Skeletal muscle cell (primary cell): Measurements from ENCODE around the gene MYO7A.
A peak's percentile ranks its signal among the peaks of the same experiment; 100 is the strongest.

Experiments
- DNase-seq: peaks from one replicate; pipeline ENCODE4 v3.0.0-alpha.2; 2010; ENCODE audit warnings: low read depth
- H3K4me3 ChIP-seq: 2 replicates; pipeline ENCODE4 v1.5.1; 2011; ENCODE audit warnings: low read depth, mild to moderate bottlenecking, control low read depth, low read length, moderate library complexity

MYO7A gene

DNA sequence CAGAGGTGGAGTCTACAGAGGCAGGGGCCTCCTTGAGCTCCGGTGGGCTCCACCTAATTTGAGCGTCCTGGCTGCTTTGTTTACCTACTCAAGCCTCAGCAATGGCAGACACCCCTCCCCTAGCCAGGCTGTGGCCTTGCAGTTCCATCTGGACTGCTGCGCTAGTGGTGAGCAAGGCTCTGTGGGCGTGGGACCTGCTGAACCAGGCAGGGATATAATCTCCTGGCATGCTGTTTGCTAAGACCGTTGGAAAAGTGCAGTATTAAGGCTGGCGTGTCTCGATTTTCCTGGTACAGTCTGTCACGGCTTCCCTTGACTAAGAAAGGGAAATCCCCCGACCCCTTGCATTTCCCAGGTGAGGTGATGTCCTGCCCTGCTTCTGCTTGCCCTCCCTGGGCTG lies 95.8 kb downstream of the MYO7A start:
- H3K4me3 ChIP-seq = no peak overlapping the region
- no peak for DNase-seq

DNA sequence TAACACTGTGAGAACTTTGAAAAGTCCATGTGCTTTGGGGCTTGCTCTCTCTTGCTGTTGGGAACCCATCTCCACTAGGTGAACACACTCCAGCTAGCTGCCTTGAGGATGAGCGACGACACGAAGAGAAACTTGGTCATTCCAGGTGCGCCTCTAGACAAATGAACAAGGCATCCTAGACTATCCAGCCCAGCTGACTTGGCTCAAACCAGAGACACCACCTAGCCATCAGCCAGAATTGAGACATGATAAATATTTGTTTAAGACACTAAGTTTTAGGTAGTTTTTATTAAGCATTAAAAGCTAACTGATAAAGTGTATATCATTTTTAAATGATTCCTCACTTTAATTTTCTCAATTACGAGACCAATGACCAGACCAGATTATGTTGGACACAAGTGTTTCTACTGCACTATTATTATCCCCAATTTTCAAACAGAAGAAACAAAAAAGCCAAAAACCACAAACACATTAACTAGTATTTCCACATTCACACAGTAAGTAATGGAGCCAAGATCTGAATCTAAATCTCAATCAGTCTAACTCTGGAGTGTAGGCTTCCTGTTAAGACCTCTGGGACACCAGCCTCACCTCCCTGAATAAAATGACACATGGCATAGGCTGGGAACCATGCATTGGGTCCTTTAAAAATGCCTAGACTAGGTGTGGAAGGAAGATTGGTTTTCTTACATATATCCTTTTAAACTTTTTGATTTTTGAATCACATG lies 103.0 kb downstream of the MYO7A start:
- DNase-seq = no peak
- H3K4me3 ChIP-seq = no peak overlapping the region

DNA sequence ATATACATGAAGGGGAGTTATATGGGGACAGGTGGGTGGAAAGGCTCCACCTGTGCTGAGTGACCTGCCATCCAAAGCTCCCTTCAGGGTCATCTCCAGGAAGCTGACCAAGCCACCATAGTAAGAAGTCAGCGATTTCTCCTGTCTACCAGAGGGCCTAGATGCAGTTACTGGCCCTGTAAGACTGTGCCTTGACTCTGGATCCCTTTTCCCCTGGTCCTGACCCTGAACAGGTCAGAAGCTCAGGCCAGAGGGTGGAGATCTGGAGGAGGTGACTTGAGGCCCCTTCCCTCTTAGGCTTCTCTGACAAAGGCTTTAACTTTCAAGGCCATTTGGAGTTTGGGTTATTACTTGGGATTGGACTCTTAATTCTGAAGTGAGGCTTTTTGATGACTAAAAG lies 103.8 kb downstream of the MYO7A start:
- no peak for DNase-seq
- H3K4me3 ChIP-seq = no peak overlapping the region

DNA sequence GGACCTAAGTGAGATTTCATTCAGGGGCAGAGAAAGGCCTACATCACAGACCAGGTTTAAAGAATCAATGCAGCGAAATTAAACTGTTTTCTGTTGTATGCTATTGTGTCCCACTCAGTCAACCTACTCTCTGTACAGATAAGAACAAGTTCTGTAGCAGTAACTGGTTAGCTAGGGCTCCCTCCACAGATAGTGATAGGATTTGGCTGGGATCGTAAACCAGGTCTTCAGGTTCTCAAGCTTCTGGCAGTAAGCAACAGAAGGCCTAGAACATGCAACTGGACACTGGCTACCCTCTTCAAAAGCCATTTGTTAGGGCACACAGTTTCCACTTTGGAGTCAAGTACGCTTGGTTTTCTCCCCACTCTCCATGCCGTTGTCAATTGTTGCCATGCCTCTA lies 104.2 kb downstream of the MYO7A start:
- no peak overlapping the region for H3K4me3 ChIP-seq
- no peak for DNase-seq

DNA sequence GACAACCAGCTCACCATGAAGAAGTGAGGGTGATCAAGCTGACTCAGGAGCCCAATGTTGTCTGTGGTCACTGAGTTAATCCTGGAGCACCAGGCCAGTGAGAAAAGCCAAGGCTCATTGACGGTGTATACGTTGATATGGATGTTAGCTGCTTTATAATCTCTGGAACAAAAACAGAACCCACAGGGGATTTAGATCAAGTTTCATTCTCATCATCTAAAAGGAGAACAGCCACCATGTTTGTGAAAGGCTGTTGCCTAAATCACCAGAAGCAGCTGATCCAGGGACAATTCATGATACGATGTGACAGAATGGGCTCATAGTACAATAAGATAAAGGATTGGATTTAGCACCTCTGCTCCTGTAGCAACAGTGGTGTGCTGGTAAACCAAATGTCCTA lies 105.0 kb downstream of the MYO7A start:
- DNase-seq = no peak

DNA sequence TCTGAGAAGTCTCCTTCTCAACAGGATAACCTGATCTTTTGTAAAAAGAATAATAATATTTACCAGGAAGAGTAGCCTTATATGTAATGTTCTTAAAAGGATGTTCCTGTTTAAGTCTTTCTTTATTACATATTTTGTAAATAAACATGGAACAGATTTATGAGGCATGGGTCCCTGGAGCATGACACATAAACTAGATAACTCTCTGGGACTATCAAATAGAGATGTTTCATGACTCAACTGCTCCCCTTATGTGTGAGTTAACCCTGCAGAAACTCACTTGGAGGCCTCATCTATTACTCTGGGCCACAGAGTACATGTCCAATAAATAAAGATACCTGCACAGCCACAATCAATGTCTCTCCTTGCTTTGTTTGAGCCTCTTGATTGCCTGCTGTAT lies 108.9 kb downstream of the MYO7A start:
- no peak overlapping the region for H3K4me3 ChIP-seq
- DNase-seq = no peak

More for the DNA sequence above, 105.0 kb downstream of the MYO7A start:
- H3K4me3 ChIP-seq = no peak overlapping the region

DNA sequence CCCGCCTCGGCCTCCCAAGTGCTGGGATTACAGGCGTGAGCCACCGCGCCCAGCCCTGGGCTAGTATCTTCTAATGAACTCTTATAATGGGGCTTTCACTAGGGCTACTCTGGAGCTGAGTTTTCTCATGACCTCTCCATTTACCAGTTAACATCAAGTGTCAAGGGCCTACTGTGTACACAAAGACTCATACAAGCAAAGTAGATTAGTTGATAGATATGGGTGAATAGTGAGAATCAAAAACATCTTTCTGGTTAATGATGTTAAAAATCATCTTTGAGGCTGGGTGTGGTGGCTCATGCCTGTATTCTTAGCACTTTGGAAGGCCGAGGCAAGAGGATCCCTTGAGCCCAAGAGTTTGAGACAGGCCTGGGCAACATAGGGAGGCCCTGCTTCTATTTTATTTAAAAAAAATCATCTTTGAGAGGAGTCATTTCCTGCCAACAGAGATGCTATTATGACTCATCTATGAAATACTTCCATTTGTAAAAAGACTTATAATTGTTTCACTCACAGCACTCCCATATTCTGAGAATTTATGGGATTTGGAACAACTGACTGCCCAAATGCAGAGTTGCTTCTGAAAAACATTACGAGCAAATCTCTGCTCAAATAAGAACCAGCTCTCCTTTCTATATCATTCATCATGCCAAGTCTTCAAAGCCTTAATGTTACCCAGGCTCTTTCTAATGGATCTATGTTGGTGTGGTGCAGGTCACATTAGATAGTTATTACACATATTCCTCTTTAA lies 116.4 kb downstream of the MYO7A start:
- DNase-seq = peak; percentile 56
- H3K4me3 ChIP-seq = no peak overlapping the region

DNA sequence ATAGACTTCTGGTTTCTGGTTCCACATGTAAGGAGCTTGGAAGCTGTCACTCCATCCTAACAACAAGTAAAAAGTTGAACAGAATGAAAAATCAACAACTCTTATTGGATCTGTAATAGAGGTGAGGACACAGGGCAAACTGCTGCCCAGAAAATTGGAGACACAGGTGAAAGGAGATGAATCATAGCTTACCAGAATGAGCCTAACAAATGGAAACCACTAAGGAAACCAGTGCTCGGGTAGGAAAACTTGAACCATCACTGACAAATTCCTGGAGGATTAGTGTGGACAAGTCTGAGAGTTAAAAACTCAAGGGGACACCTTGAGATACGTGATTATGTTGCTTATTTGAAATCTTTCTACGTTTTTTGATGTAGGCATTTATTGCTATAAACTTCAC lies 121.4 kb downstream of the MYO7A start:
- no peak overlapping the region for H3K4me3 ChIP-seq
- no peak for DNase-seq

DNA sequence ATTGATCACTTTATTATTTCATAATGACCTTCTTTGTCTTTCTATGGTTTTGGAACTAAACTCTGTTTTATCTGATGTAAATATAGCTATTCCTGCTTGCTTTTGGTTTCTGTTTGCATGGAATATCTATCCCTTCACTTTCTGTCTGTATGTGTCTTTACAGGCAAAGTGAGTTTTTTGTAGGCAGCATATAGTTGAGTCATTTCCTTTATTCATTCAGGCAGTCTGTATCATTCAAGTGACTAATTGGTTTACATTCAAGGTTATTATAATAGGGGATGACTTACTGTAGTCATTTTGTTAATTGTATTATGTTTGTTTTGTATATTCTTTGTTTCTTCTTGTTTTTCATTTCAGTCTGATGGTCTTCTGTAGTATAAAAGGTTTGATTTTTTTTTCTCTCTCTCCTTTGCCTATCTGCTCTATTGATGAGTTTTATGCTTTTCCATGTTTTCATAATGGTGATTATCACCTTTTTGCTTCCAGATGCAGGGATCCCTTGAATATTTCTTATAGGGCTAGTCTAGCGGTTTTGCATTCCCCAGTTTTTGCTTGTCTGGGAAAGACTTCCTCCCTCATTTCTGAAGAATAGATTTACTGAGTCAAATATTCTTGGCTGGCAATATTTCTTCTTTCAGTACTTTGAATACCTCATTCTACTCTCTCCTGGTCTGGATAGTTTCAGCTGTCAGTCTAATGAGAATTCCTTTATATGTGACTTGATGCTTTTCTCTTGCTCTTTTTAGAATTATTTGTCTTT lies 123.0 kb downstream of the MYO7A start:
- no peak for DNase-seq
- H3K4me3 ChIP-seq = no peak overlapping the region

DNA sequence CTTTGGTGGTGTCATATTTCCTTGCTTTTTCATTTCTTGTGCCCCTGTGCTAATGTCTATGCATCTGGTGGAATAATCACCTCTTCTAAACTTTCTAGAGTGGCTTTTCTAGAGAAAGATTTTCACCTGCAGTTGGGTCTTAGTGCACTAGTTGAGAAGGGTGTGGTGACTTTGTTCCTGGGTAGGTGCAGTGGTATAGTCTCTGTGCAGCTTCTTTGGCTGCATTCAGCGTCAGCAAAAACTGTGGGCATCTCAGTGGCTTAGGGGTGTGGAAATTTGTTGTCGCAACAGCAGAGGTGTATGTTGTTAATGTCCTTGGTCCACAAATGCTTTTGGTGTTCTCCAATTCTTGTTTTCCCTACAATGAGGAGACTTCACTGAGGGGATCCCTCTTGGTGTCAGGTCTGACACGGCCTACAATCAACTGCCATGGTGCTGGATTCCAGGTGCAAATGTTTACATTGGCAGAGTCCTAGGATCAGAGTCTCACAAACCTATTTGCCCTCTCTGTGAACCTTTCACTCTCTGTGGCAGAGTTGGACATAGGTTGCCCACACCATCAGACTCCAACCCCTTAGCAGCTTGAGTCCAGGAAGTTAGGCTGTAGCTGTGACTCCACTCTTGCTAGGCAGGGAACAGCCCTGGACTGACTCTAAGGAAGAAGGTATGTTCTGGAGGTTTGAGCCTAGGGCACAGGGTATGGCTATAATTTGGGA lies 124.7 kb downstream of the MYO7A start:
- no peak overlapping the region for H3K4me3 ChIP-seq
- no peak for DNase-seq

DNA sequence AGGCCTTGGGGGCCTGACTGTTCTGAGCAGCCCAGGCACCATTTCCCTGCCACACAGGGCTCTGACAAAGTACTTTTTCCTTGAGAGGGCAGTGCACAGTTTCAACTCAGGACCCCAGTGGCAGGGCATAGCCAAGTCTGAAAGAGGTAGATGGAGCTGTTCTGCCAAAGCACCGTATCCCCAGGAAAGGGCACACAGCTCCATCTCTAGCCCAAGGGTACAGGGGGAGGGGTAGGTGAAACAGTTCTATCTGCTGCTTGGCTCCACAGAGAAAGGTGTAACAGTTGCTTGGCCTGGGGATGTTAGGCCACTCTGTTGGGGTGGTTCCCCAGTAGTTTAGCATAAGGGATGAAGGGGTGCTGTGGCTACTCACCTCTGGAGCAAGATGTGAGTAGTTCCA lies 125.6 kb downstream of the MYO7A start:
- no peak overlapping the region for H3K4me3 ChIP-seq
- no peak for DNase-seq

DNA sequence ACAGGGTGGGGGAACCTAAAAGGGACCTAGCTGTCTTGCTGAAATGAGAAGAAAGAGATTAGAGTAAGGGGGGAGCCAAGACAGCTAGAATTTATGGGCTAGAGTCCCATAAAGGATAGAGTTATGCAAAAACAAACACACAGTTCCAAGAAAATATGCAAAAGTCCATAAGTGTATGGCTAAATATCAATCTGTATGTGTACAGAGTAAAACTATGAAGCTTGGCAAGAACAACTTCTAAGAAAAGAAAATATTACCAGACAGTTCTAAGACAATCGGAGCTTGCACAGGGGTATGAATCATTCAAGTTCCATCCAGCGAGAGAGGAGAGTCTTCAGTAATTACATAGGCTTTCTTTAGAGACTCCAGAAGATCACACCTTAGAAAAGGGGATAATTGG lies 131.6 kb downstream of the MYO7A start:
- DNase-seq = peak; percentile 45
- H3K4me3 ChIP-seq = no peak overlapping the region

DNA sequence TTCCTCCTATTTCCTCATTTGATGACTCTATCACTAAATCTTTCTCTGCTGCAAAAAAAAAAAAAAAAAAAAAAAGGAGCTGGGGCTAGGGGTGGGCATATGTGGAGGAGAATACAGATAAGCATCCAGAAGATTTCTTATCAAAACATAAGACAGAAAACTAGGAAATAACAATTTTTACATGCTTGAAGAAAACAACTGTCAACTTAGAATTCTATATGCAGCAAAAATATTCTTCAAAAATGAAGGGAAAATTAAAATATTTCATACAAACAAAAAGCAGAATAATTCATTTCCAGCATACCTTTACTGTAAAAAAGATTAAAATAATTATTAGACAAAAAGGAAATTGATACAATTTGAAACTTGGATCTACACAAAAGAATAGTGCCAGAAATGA lies 134.8 kb downstream of the MYO7A start:
- no peak for DNase-seq
- no peak overlapping the region for H3K4me3 ChIP-seq
